Measurements from ENCODE around the gene GPR107.
"Not testable (repeated sequence)": the region's sequence is repeated elsewhere in the genome, so short reads cannot be mapped to it uniquely, and the experiment has no call there.

GRCh38 chr9:130006952-130007351, 46.8 kb upstream of the GPR107 start:
- TF ChIP-seq CTCF (conservative IDR thresholded peaks at IDR 0.05; ENCODE audit: low read depth, low read length); EZH2 (IDR thresholded peaks at IDR 0.05; ENCODE audit: borderline replicate concordance, low read depth, low read length, poor library complexity, severe bottlenecking): not testable (repeated sequence)
